ENCODE data around the gene PYHIN1. TPM values are rescaled to one million over a fixed set of nuclear protein-coding genes. Genes with fewer than 3 reads are reported as not detected.

PYHIN1 gene
- total RNA-seq, 1 donor from 2014 or later = not detected

GRCh38 chr1:158979229-158979628 lies 47.9 kb downstream of the PYHIN1 start:
- H3K27me3 ChIP-seq (ENCODE audit: control insufficient read depth, insufficient read depth, low read length) = no peaks in the 10 kb centered on the region

GRCh38 chr1:158983235-158983634 lies 51.9 kb downstream of the PYHIN1 start:
- TF ChIP-seq CTCF (IDR thresholded peaks at IDR 0.05; ENCODE audit: insufficient read depth, low read length, severe bottlenecking) = no peak
- no peaks in the 10 kb centered on the region for H3K36me3 ChIP-seq (ENCODE audit: control insufficient read depth, insufficient read depth, low read length)
- DNase-seq (ENCODE audit: low read depth) (no peak), FAIRE-seq (no peak)
- H3K4me3 ChIP-seq (ENCODE audit: low read depth, low read length) = no peak overlapping the region
- no peaks in the 10 kb centered on the region for H3K27me3 ChIP-seq (ENCODE audit: control insufficient read depth, insufficient read depth, low read length)

More at GRCh38 chr1:158979229-158979628, 47.9 kb downstream of the PYHIN1 start:
- Histone ChIP-seq H3K36me3 (ENCODE audit: control insufficient read depth, insufficient read depth, low read length) (no peaks in the 10 kb centered on the region), H3K4me3 (ENCODE audit: low read depth, low read length) (no peak overlapping the region)
- no peak for FAIRE-seq
- DNase-seq (ENCODE audit: low read depth) = no peak
- no peak for TF ChIP-seq CTCF (IDR thresholded peaks at IDR 0.05; ENCODE audit: insufficient read depth, low read length, severe bottlenecking)

GRCh38 chr1:158984386-158984785 lies 53.0 kb downstream of the PYHIN1 start:
- FAIRE-seq (no peak), DNase-seq (ENCODE audit: low read depth) (no peak)
- no peaks in the 10 kb centered on the region for H3K36me3 ChIP-seq (ENCODE audit: control insufficient read depth, insufficient read depth, low read length)
- no peaks in the 10 kb centered on the region for H3K27me3 ChIP-seq (ENCODE audit: control insufficient read depth, insufficient read depth, low read length)
- TF ChIP-seq CTCF (IDR thresholded peaks at IDR 0.05; ENCODE audit: insufficient read depth, low read length, severe bottlenecking) = no peak
- H3K4me3 ChIP-seq (ENCODE audit: low read depth, low read length) = no peak overlapping the region

- Histone ChIP-seq H3K27me3 (ENCODE audit: control insufficient read depth, insufficient read depth, low read length) (no peaks in the 10 kb centered on the region), H3K4me3 (ENCODE audit: low read depth, low read length) (no peak overlapping the region), H3K36me3 (ENCODE audit: control insufficient read depth, insufficient read depth, low read length) (no peaks in the 10 kb centered on the region)
- FAIRE-seq (no peak), DNase-seq (ENCODE audit: low read depth) (no peak)
- no peak for TF ChIP-seq CTCF (IDR thresholded peaks at IDR 0.05; ENCODE audit: insufficient read depth, low read length, severe bottlenecking)
These were observed 58.1 kb downstream of the PYHIN1 start for GRCh38 chr1:158989424-158989823.

GRCh38 chr1:158992787-158993312 lies 61.5 kb downstream of the PYHIN1 start:
- no peak for TF ChIP-seq CTCF (IDR thresholded peaks at IDR 0.05; ENCODE audit: insufficient read depth, low read length, severe bottlenecking)
- Histone ChIP-seq H3K4me3 (ENCODE audit: low read depth, low read length) (no peak overlapping the region), H3K27me3 (ENCODE audit: control insufficient read depth, insufficient read depth, low read length) (no peaks in the 10 kb centered on the region), H3K36me3 (ENCODE audit: control insufficient read depth, insufficient read depth, low read length) (no peaks in the 10 kb centered on the region)
- DNase-seq (ENCODE audit: low read depth) (no peak), FAIRE-seq (no peak)

- DNase-seq (ENCODE audit: low read depth) = no peak
- no peak for TF ChIP-seq CTCF (IDR thresholded peaks at IDR 0.05; ENCODE audit: insufficient read depth, low read length, severe bottlenecking)
- H3K4me3 ChIP-seq (ENCODE audit: low read depth, low read length) = no peak overlapping the region
- FAIRE-seq = no peak
- H3K27me3 ChIP-seq (ENCODE audit: control insufficient read depth, insufficient read depth, low read length) = no peaks in the 10 kb centered on the region
- H3K36me3 ChIP-seq (ENCODE audit: control insufficient read depth, insufficient read depth, low read length) = no peaks in the 10 kb centered on the region
These were observed 65.6 kb downstream of the PYHIN1 start for GRCh38 chr1:158996998-158997397.
